GM18907 (cell line): ENCODE measurements around the gene IGFBP5.

Experiments used
- ATAC-seq: cut with Tn5 transposase; IDR thresholded peaks from one replicate; pipeline ENCODE4 v1.9.1; 2021; ENCODE audit warnings: mild to moderate bottlenecking, moderate library complexity; ENCODE audit not compliant: unreplicated experiment

Gene IGFBP5, protein sequence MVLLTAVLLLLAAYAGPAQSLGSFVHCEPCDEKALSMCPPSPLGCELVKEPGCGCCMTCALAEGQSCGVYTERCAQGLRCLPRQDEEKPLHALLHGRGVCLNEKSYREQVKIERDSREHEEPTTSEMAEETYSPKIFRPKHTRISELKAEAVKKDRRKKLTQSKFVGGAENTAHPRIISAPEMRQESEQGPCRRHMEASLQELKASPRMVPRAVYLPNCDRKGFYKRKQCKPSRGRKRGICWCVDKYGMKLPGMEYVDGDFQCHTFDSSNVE

DNA sequence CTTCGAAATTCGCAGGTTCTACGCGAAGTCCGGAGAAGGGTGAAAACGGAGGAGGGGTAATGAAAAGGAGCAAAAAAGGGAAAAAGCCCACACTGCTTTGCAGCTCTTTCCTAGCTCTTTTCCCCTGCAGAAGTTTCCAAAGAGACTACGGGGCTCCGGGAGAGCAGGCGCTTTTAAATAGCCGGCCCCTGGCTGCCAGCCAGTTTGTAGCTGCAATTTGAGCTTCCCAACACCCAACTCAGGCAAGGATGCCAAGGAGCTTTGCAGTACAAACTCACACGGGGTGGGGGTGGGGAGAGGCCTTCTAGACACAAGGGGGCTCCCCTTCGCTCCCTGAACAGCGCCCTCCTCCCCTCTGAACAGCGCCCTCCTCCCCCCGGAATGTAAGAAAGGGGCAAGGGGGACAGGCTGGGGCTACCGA lies at the start of gene IGFBP5:
IGFBP5 (minus strand) TSS at position 149 of the 421 bp plus-strand sequence. CDS start 774 bp downstream, outside the sequence.
- no peak for ATAC-seq

DNA sequence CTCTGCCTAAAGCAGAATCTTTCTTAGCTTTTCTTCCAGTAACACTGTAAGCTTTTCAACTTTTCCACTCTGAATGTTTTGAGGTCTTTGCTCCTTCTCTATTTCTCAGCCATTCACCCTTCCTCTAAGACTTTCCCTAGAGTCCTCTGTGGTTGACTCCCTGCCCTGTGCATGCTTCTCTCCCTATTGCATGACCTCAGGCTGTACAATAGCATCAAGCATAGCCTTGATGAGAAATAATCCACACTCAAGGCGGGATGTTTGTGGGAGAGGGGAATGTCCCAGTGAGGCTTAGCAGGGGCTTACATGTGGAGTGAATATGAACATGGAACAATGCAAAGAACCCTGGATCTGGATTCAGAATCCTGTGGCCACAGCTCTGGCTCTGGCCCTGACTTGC lies 48.4 kb upstream of the IGFBP5 start:
- no peak for ATAC-seq

DNA sequence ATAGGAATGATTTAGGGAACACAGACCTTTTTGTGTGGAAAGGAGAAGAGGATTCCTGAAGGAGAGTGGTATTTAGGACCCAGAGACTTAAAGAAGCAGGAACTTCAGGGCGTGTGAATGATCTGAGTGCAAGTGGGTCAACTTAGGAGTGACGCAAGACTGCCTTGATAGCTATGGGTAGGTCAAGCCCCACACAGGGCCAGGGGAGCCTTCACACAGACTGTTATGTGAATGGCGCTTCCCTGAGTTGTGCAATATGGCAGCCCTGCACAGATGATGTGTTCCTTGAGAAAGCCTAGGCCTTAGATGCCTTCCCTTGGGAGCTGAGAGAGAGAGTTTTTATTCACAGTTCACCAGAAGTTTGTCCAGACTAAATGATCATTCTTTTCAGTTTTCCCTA lies 47.1 kb upstream of the IGFBP5 start:
- ATAC-seq, result no peak

DNA sequence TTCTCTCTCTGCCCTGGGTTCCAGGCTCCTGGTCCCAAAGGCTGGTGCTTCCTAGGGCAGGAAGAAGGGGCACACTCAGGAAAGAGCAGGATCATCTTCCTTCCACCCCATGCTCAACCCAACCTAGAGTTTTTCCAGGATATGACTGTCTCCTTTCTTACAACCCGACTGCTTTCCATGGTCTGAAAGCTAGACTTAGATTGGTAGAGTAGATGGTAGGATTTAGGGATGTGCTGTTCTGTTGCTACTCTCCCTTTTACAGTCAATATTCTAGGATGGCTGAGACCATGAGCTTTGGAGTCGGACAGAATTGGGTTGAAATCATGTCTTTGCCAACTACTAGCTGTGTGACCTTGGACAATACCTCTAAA lies 45.9 kb upstream of the IGFBP5 start:
- no peak for ATAC-seq

DNA sequence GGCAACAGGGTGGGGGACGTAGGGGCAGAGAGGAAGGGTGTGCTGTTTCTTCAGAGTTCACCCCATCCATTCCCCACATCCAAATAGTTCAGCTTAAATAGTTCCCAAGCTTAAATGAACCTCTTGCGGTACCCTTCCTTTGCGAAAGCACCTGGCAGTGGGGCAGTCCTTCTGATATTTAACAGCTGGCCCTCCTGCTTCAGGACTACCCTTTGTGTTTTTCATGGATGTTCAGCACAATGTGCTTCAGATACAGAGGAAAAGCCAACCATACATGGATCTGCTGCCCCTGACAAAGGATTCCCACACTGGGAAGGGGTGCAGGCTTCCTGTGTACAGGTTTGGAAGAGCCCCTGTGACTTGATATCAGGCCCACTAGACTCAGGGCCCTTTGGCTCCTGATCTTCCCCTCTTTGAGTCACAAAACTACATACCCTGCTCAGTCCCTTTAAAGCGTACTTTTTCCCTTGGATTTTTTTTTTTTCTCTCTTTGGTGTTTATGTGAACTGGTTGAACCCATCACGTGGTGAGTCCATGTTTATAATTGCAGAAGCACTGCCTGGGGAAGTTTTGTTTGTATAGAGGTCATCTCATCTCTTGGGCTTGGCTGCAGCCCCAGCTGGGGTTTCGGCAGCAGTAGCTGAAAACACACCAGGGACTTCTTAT lies 45.3 kb upstream of the IGFBP5 start:
- no peak for ATAC-seq

DNA sequence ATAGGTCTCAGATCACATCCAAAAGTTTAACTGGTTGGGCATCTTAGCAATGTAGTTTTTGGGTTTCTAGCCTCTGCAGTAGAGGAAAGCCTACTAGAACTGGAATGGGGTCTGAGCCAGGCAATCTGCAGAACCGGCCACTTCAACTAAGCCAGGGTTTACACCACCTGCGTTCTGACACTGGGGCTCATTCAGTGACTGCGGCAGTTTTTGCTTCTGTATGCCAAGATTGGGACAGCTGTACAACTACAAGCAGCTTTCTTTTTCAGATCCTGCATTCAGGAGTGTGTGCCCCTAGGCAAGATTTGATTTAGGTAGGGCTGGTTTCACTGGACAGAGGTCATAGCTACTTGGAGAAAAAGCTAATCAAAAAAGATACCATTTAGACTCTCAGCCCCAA lies 43.7 kb upstream of the IGFBP5 start:
- ATAC-seq, result no peak

DNA sequence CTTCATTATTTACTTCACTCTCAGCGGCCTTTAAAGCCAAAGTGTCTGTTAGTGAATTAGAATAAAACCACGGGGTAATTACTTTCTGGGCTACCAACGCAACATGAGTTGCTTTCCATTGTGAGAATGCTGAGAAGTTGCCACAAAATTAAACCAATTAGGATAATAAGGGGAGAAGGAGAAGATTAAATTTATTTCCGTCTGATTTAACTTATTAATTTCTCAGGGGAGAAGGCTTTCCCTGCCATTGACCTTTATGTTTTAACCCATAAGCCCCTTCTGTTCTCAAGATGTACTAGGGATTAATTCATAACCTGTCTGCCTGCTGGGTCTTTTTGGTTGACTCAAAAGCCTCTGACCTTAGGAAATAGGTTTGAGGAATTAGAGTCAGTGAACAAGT lies 42.3 kb upstream of the IGFBP5 start:
- ATAC-seq, result no peak

DNA sequence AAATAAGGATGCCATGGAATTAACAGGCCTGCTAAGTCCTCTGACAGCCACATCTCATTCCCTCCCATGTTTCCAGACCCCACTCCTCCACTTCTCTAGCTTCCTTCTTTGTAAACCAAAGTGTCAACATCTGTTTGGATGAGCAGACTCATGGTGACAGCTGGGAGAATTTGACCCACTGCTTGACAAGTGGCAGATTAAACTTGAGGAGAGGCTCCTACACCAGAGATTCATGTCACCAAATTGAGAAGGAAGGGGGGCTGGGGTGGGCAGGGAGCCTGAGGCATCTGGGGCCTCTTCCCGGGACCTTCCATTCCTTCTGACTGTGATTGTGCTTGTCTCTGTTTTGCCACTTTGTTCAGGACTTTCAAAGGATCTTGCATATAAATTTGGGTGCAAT lies 41.0 kb upstream of the IGFBP5 start:
- ATAC-seq, result no peak

DNA sequence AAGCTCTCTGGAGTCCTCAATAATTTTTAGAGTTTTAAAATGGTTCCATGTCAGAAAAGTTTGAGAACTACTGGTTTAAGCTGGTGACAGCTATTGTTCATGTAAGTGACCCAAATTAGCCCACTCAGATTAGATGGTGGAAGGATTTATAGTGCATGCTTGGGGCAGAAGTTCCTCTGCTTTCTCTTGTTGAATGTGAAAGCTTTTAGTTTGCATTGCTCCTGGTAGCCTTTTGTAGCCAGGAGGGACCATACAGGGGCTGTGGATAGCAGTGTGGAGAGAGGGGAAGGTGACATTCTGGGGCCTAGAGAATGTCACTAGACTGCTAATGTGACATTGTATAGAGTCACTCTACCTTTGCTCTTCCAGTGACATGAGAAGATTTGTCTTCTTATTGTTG lies 40.3 kb upstream of the IGFBP5 start:
- ATAC-seq, result no peak

DNA sequence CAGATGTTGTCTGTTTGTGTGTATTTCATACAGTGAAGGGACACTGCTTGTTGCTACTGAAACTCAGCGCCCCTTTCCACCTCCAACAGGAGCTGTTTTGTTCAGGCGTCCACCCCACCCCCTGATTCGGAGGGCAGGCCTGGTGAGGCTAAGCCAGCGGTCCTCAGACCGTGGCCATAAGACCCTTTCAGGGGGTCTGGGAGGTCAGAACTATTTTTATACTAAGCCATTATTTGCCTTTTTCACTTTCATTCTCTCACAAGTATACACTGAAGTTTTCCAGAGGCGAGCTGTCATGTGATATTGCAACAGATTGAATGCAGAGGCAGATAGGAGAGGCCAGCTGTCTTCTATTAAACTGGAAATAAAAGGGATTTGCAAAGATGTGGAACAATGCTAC lies 39.7 kb upstream of the IGFBP5 start:
- ATAC-seq, result no peak

DNA sequence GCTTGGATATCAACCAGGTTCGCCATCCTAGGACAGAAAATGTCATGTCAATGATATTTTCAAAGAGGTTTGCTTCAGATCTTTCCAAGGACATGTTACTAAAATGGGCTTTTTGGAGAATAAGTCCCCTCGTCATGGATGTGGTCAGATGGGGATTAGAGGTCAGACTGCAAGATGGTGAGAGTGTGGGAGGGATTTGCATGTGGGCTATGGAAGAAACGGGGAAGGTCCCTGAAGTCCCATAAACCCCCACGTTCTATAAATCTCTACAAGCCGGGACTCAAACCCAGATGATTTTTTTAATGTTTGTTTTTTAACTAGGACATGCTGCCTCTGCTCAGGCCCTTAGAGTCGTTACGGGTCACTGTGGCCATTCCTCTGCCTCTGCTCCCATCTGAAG lies 37.7 kb upstream of the IGFBP5 start:
- no peak for ATAC-seq

DNA sequence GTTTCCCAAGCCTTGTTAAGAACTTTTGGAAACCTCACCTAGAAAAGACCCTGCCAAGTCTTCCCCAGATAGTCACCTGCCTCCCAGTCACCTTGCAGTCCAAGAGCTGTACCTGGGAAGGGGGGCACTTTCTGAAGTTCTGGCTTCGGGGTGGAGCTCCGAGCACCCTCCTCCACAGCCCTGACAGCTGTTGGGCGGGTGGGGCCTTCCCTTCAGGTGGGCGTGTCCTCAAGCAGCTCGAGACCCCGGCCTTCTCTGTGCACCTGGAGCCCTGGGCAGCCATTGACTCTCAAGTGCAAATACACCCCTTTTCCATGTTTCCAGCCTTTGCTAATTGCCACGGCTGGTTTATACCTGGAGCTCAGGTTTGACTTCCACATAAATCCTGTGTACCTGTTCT lies 37.0 kb upstream of the IGFBP5 start:
- no peak for ATAC-seq

DNA sequence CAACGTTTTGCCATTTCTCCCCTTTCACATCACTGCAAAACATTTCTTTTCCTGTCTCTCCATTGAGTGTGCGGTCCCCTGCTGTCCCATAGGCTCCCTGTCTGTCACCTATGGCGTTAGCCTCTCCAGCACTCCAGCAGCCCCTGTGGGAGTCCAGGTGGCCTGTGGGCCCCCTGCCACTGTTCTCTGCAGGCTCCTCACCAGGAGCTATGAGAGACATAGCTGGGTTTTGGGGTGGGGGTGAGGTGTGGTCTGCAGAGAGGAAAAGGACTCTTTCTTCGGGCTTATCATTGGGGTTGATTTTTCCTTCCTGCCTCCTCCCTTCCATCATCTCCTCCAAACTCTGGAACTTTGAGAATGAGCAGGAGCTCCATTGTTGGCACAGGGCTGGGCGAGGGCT lies 36.1 kb upstream of the IGFBP5 start:
- no peak for ATAC-seq

DNA sequence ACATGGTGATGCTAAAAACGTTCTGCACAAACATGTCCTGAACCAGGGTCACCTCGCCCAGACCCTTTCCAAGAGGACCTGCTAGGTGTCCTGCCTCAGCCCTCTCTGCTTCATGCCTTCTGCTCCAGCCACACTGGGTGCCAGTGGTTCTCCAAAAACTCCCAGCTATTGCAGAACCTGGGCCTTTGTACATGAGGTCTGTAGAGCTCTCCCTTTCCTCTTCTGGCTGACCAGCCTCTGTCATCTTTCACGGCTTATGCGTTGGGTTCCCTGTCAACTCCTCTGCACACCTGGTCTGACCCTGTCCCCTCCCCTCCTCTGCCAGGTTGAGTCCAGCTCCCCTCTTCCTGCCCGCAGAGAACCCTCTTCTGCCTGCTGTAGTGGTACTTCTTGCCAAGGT lies 35.5 kb upstream of the IGFBP5 start:
- no peak for ATAC-seq

DNA sequence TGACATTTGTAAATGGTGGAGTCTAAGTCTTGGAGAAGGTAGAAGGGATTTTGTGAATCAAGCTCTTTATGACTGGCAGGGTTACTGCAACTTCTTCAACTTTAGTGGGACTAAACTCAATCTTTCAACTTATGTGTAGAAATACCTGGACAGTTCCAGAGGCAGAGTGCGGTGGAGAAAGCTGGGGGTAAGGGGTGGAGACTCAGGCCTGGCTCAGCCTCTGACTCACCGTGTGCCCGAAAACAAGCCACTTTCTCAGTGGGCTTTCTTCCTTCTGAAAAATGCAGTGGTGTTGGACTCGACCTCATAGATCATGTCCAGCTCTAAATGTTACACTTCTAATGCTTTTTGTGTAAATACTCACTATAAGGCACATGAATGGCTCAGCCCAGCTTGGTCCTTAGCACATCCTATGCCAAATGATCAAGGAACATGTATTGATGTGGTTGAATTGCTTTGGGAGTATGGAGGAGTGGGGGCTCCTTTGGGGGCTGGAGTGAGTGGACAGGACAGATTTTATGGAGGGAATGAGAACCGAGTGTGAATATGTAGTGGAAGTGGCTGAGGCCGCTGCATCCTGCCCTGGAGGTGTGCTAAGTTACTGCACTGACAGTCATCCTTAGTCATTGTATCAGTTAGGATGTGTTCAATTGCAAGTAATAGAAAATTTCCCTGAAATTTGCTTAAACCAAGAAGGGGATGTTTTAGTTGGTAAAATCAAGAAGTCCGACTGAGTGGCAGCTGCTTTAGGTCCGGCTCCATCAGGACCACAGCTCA lies 32.2 kb upstream of the IGFBP5 start:
- ATAC-seq, result no peak

DNA sequence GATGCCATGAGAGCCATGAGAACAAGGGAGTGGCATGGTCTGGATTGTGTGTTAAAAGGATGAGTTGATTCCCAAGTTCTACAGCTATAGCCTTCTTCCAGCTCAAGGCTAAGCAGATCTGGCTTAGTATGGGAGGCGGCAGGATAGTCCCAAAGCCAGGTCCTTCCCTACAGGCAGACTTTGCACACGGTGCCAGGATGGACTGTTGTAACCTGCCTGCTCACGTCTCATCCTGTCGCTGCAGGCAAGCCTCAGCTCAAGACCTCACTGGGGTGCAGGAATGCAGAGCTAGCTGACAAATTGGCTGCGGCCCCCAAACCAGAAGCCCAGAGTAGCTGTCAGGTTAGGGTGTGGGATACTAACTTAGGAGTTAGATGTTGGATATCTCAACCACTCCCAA lies 28.8 kb upstream of the IGFBP5 start:
- no peak for ATAC-seq

DNA sequence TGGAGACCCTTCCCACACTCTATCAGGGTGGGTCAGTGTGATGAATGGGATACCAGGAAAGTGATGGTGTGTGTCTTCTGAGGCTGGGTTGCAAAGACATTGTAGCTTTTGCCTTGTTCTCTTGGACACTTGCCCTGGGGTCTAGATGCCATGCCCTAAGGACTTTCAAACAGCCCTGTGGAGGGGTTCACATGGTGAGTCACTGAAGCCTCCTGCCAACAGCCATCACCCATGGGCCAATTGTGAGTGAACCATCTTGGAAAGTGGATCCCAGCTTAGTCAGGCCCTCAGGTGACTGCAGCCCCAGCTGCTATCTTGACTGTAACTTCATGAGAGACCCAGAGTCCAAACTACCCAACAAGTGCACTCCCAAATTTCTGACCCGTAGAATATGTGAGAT lies 25.8 kb upstream of the IGFBP5 start:
- no peak for ATAC-seq

DNA sequence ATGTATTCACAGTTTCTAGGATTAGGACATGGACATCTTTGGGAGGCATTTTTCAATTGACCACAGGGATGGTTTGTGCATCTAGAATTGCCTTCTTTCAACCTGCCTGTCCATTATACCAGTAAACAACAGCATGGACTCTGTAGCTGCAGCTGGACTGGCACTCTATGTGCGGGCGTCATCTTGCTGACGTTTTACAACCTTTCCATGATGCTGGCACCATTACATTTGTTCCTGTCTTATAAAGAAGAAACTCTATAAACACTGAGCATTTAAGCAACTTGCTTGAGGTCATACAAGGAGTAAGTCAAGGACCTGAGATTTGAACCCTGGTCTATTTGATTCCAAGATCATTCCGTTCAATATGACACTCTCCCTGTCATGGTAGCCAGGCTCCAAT lies 25.4 kb upstream of the IGFBP5 start:
- ATAC-seq, result no peak

DNA sequence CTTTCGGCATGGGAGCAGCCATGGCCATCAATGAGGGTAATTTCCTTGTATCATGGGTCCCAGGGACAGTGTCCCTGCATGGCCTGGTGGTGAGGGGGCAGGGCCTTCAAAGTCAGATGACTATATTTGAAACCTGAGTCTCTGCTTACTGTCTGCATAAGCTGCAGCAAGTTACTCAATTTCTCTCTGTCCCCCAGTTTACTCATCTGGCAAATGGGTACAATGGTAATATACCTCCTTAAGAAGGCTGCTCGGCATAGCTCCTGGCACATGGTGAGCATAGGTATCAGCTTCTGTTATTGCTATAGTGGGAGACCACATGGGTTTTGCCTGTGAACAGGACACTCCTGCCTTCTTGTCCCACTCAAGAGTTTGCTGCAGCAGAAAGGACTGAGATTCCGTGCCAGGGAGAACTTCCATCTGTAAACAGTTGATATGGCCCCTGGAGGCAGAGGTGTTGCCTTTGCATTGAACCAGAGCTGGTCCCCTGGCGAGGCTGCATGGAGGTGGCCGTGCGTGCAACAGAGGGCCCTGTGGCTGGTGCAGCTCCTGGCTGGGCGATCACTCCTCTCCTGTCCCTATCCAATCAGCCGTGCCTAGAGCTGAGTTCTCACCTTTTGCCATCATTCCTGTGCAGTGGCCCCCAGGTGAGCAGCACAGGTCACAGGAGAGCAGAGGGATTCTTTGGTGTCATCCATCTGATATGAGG lies 22.7 kb upstream of the IGFBP5 start:
- ATAC-seq, result no peak

DNA sequence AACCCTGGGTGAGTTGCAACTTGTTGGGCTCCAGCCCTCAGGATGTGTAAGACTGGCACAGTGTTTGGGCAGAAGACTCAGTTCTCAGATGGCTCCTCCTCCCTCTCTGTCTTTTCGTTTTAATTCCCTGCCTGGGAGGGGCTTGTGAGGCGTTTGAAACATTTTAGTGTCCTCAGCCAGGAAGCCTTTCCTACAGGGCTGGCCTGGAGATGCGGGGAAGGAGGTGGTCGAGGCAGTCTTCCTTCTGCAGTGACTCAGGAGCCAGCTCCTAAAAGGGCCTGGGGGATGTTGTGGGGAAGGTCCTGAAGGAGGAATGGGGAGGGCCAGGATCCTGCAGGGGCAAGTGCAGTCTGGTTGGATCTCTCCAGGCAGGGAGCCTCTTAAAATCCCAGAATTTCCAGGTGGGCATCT lies 22.1 kb upstream of the IGFBP5 start:
- no peak for ATAC-seq

DNA sequence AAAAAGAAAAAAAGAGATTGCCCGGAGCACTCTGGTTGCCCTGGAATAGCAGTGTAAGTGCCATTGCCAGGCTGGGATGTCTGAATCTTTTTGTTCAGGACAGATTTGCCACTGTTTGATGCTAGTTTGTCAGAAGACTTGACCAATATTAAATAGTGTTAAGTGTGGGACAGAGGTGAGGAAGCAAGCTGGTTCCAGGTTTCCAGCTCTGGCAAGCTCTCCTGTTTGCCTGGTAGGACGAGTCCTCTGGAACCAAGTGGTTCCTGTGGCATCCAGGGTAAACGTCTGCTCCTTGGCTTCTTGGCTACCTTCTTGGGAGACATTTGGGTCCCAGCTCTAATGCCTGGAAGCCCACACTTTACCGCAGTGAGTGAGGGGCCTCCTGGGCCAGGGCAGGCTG lies 20.8 kb upstream of the IGFBP5 start:
- ATAC-seq, result no peak
